ENCODE measurements around the gene FFAR3.

Gene FFAR3

GRCh38 chr19:35404879-35405622 lies 46.8 kb downstream of the FFAR3 start:
- peak; percentile 89 for DNase-seq

GRCh38 chr19:35407619-35408018 lies 49.4 kb downstream of the FFAR3 start:
- DNase-seq: no peak

- DNase-seq: no peak
Measured at GRCh38 chr19:35408284-35409171, 50.3 kb downstream of the FFAR3 start.

- DNase-seq: no peak
Measured at GRCh38 chr19:35409191-35409590, 50.9 kb downstream of the FFAR3 start.
